Suprapubic skin (tissue), 4 donors: ENCODE measurements around the gene RPS6KA2.

Experiments
- CTCF ChIP-seq, 2 donors: fragments of 200-600 bp in 1 of 2; fragments of 450-650 bp in 1 of 2; sonication (generic) in 1 of 2; IDR thresholded peaks; one replicate each; pipeline ENCODE4 v1.5.1; 2016 to 2019; ENCODE audit warnings: antibody characterized with exemption in 2 of 2, mild to moderate bottlenecking in 1 of 2, moderate library complexity in 1 of 2
- EP300 ChIP-seq: sonication (generic); formaldehyde crosslinking; IDR thresholded peaks from one replicate; pipeline ENCODE4 v1.6.1; 2017; ENCODE audit warnings: antibody characterized with exemption
- POLR2A ChIP-seq, 2 donors: fragments of 450-650 bp; IDR thresholded peaks; one replicate each; pipeline ENCODE4 v1.6.1; 2017; ENCODE audit warnings: antibody characterized with exemption in 2 of 2, mild to moderate bottlenecking in 2 of 2, moderate library complexity in 2 of 2
- POLR2AphosphoS5 ChIP-seq, 3 donors: sonication (generic); formaldehyde crosslinking; IDR thresholded peaks; one replicate each; pipeline ENCODE4 v1.6.1; 2017; ENCODE audit warnings: antibody characterized with exemption in 3 of 3

- TF ChIP-seq CTCF (IDR thresholded peaks at IDR 0.05), result no peak
- TF ChIP-seq EP300, result no peak
- TF ChIP-seq POLR2A (IDR thresholded peaks at IDR 0.05), result no peak
- TF ChIP-seq POLR2AphosphoS5 (IDR thresholded peaks at IDR 0.05), result no peak
Measured at GRCh38 chr6:166650047-166650446, 23.0 kb upstream of the RPS6KA2 start.
